GM12865 (cell line): ENCODE measurements around the gene PLCXD3.

ENCODE experiments used
- DNase-seq: peaks from one replicate; pipeline ENCODE4 v3.0.0; 2010; ENCODE audit warnings: low read depth
- H3K4me3 ChIP-seq: 2 replicates; pipeline ENCODE4 v1.5.1; 2011; ENCODE audit warnings: mild to moderate bottlenecking, low read depth, low read length, control low read depth
- TF ChIP-seq, protein P1 (sequence below): IDR thresholded peaks from 2 replicates; pipeline ENCODE4 v1.5.1; 2011; ENCODE audit warnings: low read length, control low read depth, low read depth, inconsistent platforms; ENCODE audit not compliant: insufficient read depth; ENCODE audit errors: missing control alignments

The PLCXD3 gene

GRCh38 chr5:41338136-41338675, 172.2 kb downstream of the PLCXD3 start:
- TF ChIP-seq, protein P1, sequence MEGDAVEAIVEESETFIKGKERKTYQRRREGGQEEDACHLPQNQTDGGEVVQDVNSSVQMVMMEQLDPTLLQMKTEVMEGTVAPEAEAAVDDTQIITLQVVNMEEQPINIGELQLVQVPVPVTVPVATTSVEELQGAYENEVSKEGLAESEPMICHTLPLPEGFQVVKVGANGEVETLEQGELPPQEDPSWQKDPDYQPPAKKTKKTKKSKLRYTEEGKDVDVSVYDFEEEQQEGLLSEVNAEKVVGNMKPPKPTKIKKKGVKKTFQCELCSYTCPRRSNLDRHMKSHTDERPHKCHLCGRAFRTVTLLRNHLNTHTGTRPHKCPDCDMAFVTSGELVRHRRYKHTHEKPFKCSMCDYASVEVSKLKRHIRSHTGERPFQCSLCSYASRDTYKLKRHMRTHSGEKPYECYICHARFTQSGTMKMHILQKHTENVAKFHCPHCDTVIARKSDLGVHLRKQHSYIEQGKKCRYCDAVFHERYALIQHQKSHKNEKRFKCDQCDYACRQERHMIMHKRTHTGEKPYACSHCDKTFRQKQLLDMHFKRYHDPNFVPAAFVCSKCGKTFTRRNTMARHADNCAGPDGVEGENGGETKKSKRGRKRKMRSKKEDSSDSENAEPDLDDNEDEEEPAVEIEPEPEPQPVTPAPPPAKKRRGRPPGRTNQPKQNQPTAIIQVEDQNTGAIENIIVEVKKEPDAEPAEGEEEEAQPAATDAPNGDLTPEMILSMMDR = no peak
- H3K4me3 ChIP-seq = no peak overlapping the region
- no peak for DNase-seq

DNA sequence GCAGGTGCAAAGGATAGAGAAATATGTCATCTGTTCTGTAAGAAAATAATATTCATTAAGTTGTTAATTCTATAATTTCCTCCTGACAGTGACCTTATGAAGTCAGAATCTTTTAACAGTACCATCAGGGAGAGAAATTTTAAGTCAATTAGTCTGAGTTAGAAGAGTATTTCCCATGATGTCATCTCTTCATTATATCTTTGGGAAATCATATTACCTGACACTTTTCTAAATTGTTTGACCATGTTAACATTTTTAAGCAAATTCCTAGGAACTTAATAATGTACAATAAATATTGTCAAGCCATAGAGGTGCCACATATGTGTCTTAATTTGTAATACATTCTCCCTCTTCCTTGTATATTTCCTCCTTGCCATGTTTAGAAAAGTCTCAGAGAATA, 172.7 kb downstream of the PLCXD3 start:
- TF ChIP-seq, protein P1 = no peak
- no peak for DNase-seq

DNA sequence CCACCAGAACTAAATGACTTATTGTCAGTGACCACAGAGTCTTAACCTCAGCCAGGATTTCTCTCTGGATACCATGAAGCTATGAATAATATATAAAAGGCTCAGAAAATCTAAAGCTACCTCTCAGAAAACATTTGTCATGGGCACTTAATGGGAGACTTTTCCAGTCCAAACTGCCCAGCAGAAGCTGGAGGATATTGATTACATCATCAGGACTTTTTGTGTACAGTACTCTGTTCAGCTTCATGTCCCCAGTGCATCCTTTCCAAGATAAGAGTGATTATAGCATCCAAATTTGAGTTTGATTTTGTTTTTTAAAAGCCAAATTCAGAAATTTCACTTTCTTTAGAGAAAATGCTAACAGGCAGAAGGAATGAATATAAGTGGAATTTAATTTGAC, 173.2 kb downstream of the PLCXD3 start:
- no peak overlapping the region for H3K4me3 ChIP-seq
- DNase-seq = no peak

More for the DNA sequence above, 172.7 kb downstream of the PLCXD3 start:
- no peak overlapping the region for H3K4me3 ChIP-seq

DNA sequence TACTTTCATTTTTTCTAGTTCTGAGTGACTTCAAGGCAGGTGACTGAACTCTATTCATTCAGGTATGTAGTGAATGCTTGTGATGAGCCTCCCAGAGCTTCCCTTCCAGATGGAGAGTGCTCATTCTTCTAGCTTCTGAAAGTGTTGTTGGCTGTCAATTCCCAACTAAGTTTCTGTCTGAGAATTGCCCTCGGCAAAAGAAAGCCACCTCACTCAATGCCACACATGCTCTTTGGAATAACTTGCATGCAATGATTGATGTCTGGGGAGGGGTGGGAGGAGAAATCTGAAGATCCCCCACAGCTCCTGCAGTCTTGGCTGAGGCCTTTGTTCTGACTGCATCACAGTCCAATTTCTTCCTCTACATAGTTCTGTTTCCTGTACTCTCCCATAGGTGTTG, 173.9 kb downstream of the PLCXD3 start:
- no peak overlapping the region for H3K4me3 ChIP-seq
- TF ChIP-seq, protein P1 = no peak

More for the DNA sequence above, 173.2 kb downstream of the PLCXD3 start:
- TF ChIP-seq, protein P1 = no peak

DNA sequence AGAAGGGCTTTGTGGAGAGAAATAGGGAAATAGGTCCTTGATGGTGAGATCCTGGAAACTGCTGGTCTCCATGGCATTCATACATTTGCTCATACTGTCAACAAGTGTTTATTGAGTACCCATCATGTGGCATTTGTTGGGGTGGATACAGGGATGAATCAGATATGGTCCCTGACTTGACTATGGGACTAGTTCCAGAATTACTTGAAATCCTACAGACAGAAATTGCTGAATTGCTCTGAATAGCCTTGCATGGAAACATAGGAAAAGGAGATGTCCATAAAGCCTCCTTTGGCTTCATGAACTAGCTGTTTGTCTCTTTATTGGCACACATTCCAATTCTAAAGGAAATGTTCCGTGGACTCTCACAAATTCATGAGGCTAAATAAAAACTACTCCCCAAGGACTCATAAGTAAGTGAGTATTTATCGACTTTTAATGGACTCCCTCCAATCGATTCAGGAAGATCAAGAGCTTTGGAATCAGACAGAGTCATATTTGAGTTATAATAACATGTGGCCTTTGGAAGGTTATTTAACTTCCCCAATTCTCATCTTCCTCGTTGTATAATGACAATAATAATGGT, 174.7 kb downstream of the PLCXD3 start:
- no peak overlapping the region for H3K4me3 ChIP-seq
- TF ChIP-seq, protein P1 = no peak
- DNase-seq = no peak

More for the DNA sequence above, 173.9 kb downstream of the PLCXD3 start:
- no peak for DNase-seq

- H3K4me3 ChIP-seq = no peak overlapping the region
- TF ChIP-seq, protein P1 = no peak
- peak; percentile 22 for DNase-seq
Observed at GRCh38 chr5:41334758-41335157, 175.6 kb downstream of the PLCXD3 start.

- TF ChIP-seq, protein P1 = no peak
- no peak for DNase-seq
- no peak overlapping the region for H3K4me3 ChIP-seq
Observed at GRCh38 chr5:41334221-41334620, 176.2 kb downstream of the PLCXD3 start.
